CD4-positive, alpha-beta T cell treated with Interleukin-1 beta for 1 hour (primary cell): ENCODE data around the gene DPEP3.

ENCODE experiments used
- DNase-seq, 2 donors: peaks; one replicate each; pipeline ENCODE4 v3.0.0-alpha.2; 2020 to 2022

DPEP3 gene

GRCh38 chr16:67928561-67929364, 51.5 kb downstream of the DPEP3 start:
- peak; percentile 74 to 80 for DNase-seq

GRCh38 chr16:67928147-67928546, 52.2 kb downstream of the DPEP3 start:
- no peak for DNase-seq

- no peak for DNase-seq
These were observed 53.0 kb downstream of the DPEP3 start for GRCh38 chr16:67927131-67927941.

- DNase-seq, result no peak
These were observed 54.0 kb downstream of the DPEP3 start for GRCh38 chr16:67926181-67926750.
